ENCODE measurements around the gene RBM17.
"Not testable (repeated sequence)": the region's sequence is repeated elsewhere in the genome, so short reads cannot be mapped to it uniquely, and the experiment has no call there.

Gene RBM17

GRCh38 chr10:6058682-6059475 lies 30.0 kb upstream of the RBM17 start:
- Histone ChIP-seq H3K36me3 (ENCODE audit: control insufficient read depth, insufficient read depth, low read length) (no peaks in the 10 kb centered on the region), H3K4me3 (ENCODE audit: low read depth, low read length) (no peak overlapping the region), H3K27ac (ENCODE audit: low read depth, low read length) (no peak overlapping the region), H3K27me3 (ENCODE audit: control insufficient read depth, insufficient read depth, low read length) (no peaks in the 10 kb centered on the region; the same call in 1 of the 2 replicates), H3K4me1 (ENCODE audit: control insufficient read depth, insufficient read depth, low read length) (no peaks in the 10 kb centered on the region), H3K9me3 (ENCODE audit: control insufficient read depth, insufficient read depth, low read depth, low read length) (no peaks in the 10 kb centered on the region), H3K9ac (ENCODE audit: low read length) (no peak overlapping the region)

GRCh38 chr10:6059506-6059905 lies 29.3 kb upstream of the RBM17 start:
- Histone ChIP-seq H3K9me3 (ENCODE audit: control insufficient read depth, insufficient read depth, low read depth, low read length) (no peaks in the 10 kb centered on the region), H3K4me1 (ENCODE audit: control insufficient read depth, insufficient read depth, low read length) (no peaks in the 10 kb centered on the region), H3K4me3 (ENCODE audit: low read depth, low read length) (no peak overlapping the region), H3K36me3 (ENCODE audit: control insufficient read depth, insufficient read depth, low read length) (no peaks in the 10 kb centered on the region), H3K27me3 (ENCODE audit: control insufficient read depth, insufficient read depth, low read length) (no peaks in the 10 kb centered on the region), H3K27ac (ENCODE audit: low read depth, low read length) (no peak overlapping the region), H3K9ac (ENCODE audit: low read length) (no peak overlapping the region)

GRCh38 chr10:6061056-6061455 lies 27.8 kb upstream of the RBM17 start:
- H3K27ac ChIP-seq (ENCODE audit: low read depth, low read length), result no peak overlapping the region
- no peak overlapping the region for H3K9ac ChIP-seq (ENCODE audit: low read length)
- no peaks in the 10 kb centered on the region for H3K27me3 ChIP-seq (ENCODE audit: control insufficient read depth, insufficient read depth, low read length)
- H3K4me3 ChIP-seq (ENCODE audit: low read depth, low read length), result no peak overlapping the region
- no peaks in the 10 kb centered on the region for H3K9me3 ChIP-seq (ENCODE audit: control insufficient read depth, insufficient read depth, low read depth, low read length)
- no peaks in the 10 kb centered on the region for H3K4me1 ChIP-seq (ENCODE audit: control insufficient read depth, insufficient read depth, low read length)
- H3K36me3 ChIP-seq (ENCODE audit: control insufficient read depth, insufficient read depth, low read length), result no peaks in the 10 kb centered on the region

GRCh38 chr10:6062101-6062771 lies 26.6 kb upstream of the RBM17 start, which contains the start of gene IL2RA:
IL2RA (minus strand) TSS chr10:6062367; CDS start chr10:6062151, 216 bp downstream.
- Histone ChIP-seq H3K36me3 (ENCODE audit: control insufficient read depth, insufficient read depth, low read length) (no peaks in the 10 kb centered on the region), H3K4me1 (ENCODE audit: control insufficient read depth, insufficient read depth, low read length) (no peaks in the 10 kb centered on the region), H3K27ac (ENCODE audit: low read depth, low read length) (no peak within 1 kb of the TSS), H3K27me3 (ENCODE audit: control insufficient read depth, insufficient read depth, low read length) (no peaks in the 10 kb centered on the region), H3K9ac (ENCODE audit: low read length) (no peak within 1 kb of the TSS), H3K4me3 (ENCODE audit: low read depth, low read length) (no peak within 1 kb of the TSS), H3K9me3 (ENCODE audit: control insufficient read depth, insufficient read depth, low read depth, low read length) (no peaks in the 10 kb centered on the region)

- no peaks in the 10 kb centered on the region for H3K27me3 ChIP-seq (ENCODE audit: control insufficient read depth, insufficient read depth, low read length)
- H3K9me3 ChIP-seq (ENCODE audit: control insufficient read depth, insufficient read depth, low read depth, low read length), result no peaks in the 10 kb centered on the region
- no peaks in the 10 kb centered on the region for H3K36me3 ChIP-seq (ENCODE audit: control insufficient read depth, insufficient read depth, low read length)
- H3K4me1 ChIP-seq (ENCODE audit: control insufficient read depth, insufficient read depth, low read length), result no peaks in the 10 kb centered on the region
- no peak overlapping the region for H3K27ac ChIP-seq (ENCODE audit: low read depth, low read length)
- no peak overlapping the region for H3K9ac ChIP-seq (ENCODE audit: low read length)
- no peak overlapping the region for H3K4me3 ChIP-seq (ENCODE audit: low read depth, low read length)
Observed at GRCh38 chr10:6064119-6064518, 24.7 kb upstream of the RBM17 start.

GRCh38 chr10:6064726-6065125 lies 24.1 kb upstream of the RBM17 start:
- not testable (repeated sequence) for H3K27ac ChIP-seq (ENCODE audit: low read depth, low read length); H3K9me3 ChIP-seq (ENCODE audit: control insufficient read depth, insufficient read depth, low read depth, low read length); H3K36me3 ChIP-seq (ENCODE audit: control insufficient read depth, insufficient read depth, low read length); H3K4me1 ChIP-seq (ENCODE audit: control insufficient read depth, insufficient read depth, low read length); H3K4me3 ChIP-seq (ENCODE audit: low read depth, low read length); H3K27me3 ChIP-seq (ENCODE audit: control insufficient read depth, insufficient read depth, low read length); H3K9ac ChIP-seq (ENCODE audit: low read length)

- Histone ChIP-seq H3K4me1 (ENCODE audit: control insufficient read depth, insufficient read depth, low read length) (no peaks in the 10 kb centered on the region), H3K9me3 (ENCODE audit: control insufficient read depth, insufficient read depth, low read depth, low read length) (no peaks in the 10 kb centered on the region), H3K9ac (ENCODE audit: low read length) (no peak overlapping the region)
Observed at GRCh38 chr10:6065406-6065805, 23.4 kb upstream of the RBM17 start.

DNA sequence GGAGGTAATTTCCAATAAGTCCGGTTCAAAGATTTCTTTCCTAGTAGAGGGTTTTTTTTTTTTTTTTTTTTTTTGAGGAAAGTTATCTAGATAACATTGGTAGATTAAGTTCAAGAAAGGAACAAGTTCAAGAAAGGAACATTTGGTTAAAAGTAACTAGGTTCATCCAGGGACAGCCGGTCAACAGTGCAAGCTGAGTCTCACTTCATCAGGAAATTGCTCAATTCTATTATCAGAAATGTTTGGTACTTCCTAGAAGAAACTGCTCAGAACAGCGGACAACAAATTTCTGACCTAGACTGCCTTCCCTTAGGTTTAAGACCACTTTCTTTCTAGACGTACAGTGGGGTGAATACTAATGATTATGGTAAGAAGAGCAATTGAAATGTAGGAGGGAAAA lies 23.0 kb upstream of the RBM17 start:
- Histone ChIP-seq H3K27me3 (ENCODE audit: control insufficient read depth, insufficient read depth, low read length) (no peaks in the 10 kb centered on the region), H3K4me3 (ENCODE audit: low read depth, low read length) (no peak overlapping the region), H3K9me3 (ENCODE audit: control insufficient read depth, insufficient read depth, low read depth, low read length) (no peaks in the 10 kb centered on the region), H3K27ac (ENCODE audit: low read depth, low read length) (no peak overlapping the region), H3K4me1 (ENCODE audit: control insufficient read depth, insufficient read depth, low read length) (no peaks in the 10 kb centered on the region), H3K9ac (ENCODE audit: low read length) (no peak overlapping the region), H3K36me3 (ENCODE audit: control insufficient read depth, insufficient read depth, low read length) (no peaks in the 10 kb centered on the region)

More at GRCh38 chr10:6065406-6065805, 23.4 kb upstream of the RBM17 start:
- Histone ChIP-seq H3K36me3 (ENCODE audit: control insufficient read depth, insufficient read depth, low read length) (no peaks in the 10 kb centered on the region), H3K4me3 (ENCODE audit: low read depth, low read length) (no peak overlapping the region), H3K27ac (ENCODE audit: low read depth, low read length) (no peak overlapping the region), H3K27me3 (ENCODE audit: control insufficient read depth, insufficient read depth, low read length) (no peaks in the 10 kb centered on the region)

DNA sequence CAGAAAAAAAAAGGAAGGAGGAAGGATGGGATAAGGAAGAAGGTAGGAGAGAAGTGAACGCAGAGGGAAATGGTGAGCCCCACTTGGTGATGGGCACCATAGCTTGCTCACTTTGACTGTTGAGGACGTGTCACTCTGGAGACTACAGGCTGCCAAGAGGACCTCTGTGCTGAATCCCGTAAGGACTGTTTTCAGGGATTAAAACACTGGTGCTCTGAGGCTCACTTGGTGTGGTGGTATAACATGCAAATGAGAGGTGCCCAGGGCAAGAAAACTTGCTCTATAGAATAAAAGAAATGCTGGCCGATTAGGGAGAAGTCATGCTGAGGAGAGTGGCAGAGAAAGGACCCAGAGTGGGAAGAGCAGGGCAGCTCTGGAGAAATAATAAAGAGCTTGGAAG lies 21.4 kb upstream of the RBM17 start:
- H3K9me3 ChIP-seq (ENCODE audit: control insufficient read depth, insufficient read depth, low read depth, low read length), result no peaks in the 10 kb centered on the region
- no peak overlapping the region for H3K9ac ChIP-seq (ENCODE audit: low read length)
- no peaks in the 10 kb centered on the region for H3K4me1 ChIP-seq (ENCODE audit: control insufficient read depth, insufficient read depth, low read length)
- no peaks in the 10 kb centered on the region for H3K27me3 ChIP-seq (ENCODE audit: control insufficient read depth, insufficient read depth, low read length)
- H3K4me3 ChIP-seq (ENCODE audit: low read depth, low read length), result no peak overlapping the region
- no peak overlapping the region for H3K27ac ChIP-seq (ENCODE audit: low read depth, low read length)
- no peaks in the 10 kb centered on the region for H3K36me3 ChIP-seq (ENCODE audit: control insufficient read depth, insufficient read depth, low read length)

GRCh38 chr10:6068006-6068405 lies 20.8 kb upstream of the RBM17 start:
- Histone ChIP-seq H3K4me3 (ENCODE audit: low read depth, low read length) (no peak overlapping the region), H3K9me3 (ENCODE audit: control insufficient read depth, insufficient read depth, low read depth, low read length) (no peaks in the 10 kb centered on the region), H3K27ac (ENCODE audit: low read depth, low read length) (no peak overlapping the region), H3K36me3 (ENCODE audit: control insufficient read depth, insufficient read depth, low read length) (no peaks in the 10 kb centered on the region), H3K4me1 (ENCODE audit: control insufficient read depth, insufficient read depth, low read length) (no peaks in the 10 kb centered on the region), H3K27me3 (ENCODE audit: control insufficient read depth, insufficient read depth, low read length) (no peaks in the 10 kb centered on the region), H3K9ac (ENCODE audit: low read length) (no peak overlapping the region)

- Histone ChIP-seq H3K36me3 (ENCODE audit: control insufficient read depth, insufficient read depth, low read length) (no peaks in the 10 kb centered on the region), H3K27me3 (ENCODE audit: control insufficient read depth, insufficient read depth, low read length) (no peaks in the 10 kb centered on the region), H3K27ac (ENCODE audit: low read depth, low read length) (no peak overlapping the region), H3K9me3 (ENCODE audit: control insufficient read depth, insufficient read depth, low read depth, low read length) (no peaks in the 10 kb centered on the region), H3K4me1 (ENCODE audit: control insufficient read depth, insufficient read depth, low read length) (no peaks in the 10 kb centered on the region), H3K9ac (ENCODE audit: low read length) (no peak overlapping the region), H3K4me3 (ENCODE audit: low read depth, low read length) (no peak overlapping the region)
Observed at GRCh38 chr10:6068422-6068821, 20.4 kb upstream of the RBM17 start.

All from HUES6 (cell line).